AG09309 (cell line): ENCODE measurements around the gene CCDC91.

Source experiments
- DNase-seq: peaks from one replicate; pipeline ENCODE4 v3.0.0-alpha.2; 2010; ENCODE audit warnings: low read depth
- H3K4me3 ChIP-seq: 2 replicates; pipeline ENCODE4 v1.5.1; 2011; ENCODE audit warnings: mild to moderate bottlenecking, low read depth, low read length, moderate library complexity; ENCODE audit not compliant: control insufficient read depth
- CTCF ChIP-seq: IDR thresholded peaks from 2 replicates; pipeline ENCODE4 v1.5.1; 2011; ENCODE audit warnings: mild to moderate bottlenecking, low read depth, low read length, inconsistent platforms; ENCODE audit not compliant: insufficient read depth, control insufficient read depth; ENCODE audit errors: missing control alignments

The CCDC91 gene

GRCh38 chr12:28223025-28223554 is 32.8 kb downstream of the CCDC91 start:
- DNase-seq, result no peak
- H3K4me3 ChIP-seq, result no peak overlapping the region
- TF ChIP-seq CTCF, result no peak

GRCh38 chr12:28223858-28224257 is 33.6 kb downstream of the CCDC91 start:
- no peak overlapping the region for H3K4me3 ChIP-seq
- no peak for DNase-seq
- TF ChIP-seq CTCF, result no peak

- TF ChIP-seq CTCF, result no peak
- no peak overlapping the region for H3K4me3 ChIP-seq
- DNase-seq, result no peak
Observed at GRCh38 chr12:28226705-28227104, 36.4 kb downstream of the CCDC91 start.

GRCh38 chr12:28227251-28227650 is 37.0 kb downstream of the CCDC91 start:
- no peak overlapping the region for H3K4me3 ChIP-seq
- no peak for DNase-seq
- no peak for TF ChIP-seq CTCF

- no peak for TF ChIP-seq CTCF
- no peak for DNase-seq
- no peak overlapping the region for H3K4me3 ChIP-seq
Observed at GRCh38 chr12:28231248-28231647, 41.0 kb downstream of the CCDC91 start.

GRCh38 chr12:28232211-28232928 is 42.1 kb downstream of the CCDC91 start:
- no peak overlapping the region for H3K4me3 ChIP-seq
- DNase-seq, result no peak
- no peak for TF ChIP-seq CTCF
